HG03159 (cell line): ENCODE results near the gene RIPK4.
"Not testable (repeated sequence)": the region's sequence is repeated elsewhere in the genome, so short reads cannot be mapped to it uniquely, and the experiment has no call there.

ENCODE experiments used
- ATAC-seq: cut with Tn5 transposase; IDR thresholded peaks from one replicate; pipeline ENCODE4 v1.9.1; 2021; ENCODE audit warnings: mild to moderate bottlenecking, moderate library complexity; ENCODE audit not compliant: unreplicated experiment

Gene RIPK4

DNA sequence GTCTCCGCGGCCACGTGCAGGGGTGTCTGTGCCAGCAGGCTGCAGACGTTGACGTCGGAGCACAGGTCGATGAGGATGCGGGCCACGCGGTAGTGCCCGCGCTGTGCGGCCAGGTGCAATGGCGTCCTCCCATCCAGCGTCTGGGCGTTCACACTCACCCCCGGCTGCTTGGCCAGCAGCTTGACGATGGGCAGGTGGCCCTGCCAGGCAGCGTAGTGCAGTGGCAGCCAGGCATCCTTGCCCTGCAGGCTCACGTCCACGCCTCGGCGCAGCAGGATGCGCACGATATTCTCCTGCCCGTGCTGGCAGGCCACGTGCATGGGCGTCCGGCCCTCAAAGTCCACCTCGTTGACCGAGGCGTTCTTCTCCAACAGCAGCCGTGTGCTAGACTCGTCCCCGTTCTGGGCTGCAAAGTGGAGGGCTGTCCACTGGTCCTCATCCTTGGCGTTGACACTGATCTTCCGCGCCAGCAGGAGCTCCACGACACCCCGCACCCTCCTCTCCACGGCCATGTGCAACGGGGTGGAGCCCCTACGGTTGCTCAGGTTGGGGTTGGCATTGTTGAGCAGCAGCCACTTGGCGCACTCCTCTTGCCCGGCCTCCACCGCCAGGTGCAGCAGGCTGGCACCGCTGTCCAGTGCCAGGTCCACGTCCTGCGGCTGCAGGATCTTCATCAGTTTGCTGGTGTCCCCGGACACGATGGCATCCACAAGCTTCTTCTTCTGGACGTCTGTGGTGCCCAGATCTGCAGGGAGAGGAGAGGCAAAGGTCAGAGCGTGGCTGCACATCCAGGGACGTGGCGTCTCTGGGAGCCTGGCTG is 25.4 kb downstream of the RIPK4 start:
- no peak for ATAC-seq

DNA sequence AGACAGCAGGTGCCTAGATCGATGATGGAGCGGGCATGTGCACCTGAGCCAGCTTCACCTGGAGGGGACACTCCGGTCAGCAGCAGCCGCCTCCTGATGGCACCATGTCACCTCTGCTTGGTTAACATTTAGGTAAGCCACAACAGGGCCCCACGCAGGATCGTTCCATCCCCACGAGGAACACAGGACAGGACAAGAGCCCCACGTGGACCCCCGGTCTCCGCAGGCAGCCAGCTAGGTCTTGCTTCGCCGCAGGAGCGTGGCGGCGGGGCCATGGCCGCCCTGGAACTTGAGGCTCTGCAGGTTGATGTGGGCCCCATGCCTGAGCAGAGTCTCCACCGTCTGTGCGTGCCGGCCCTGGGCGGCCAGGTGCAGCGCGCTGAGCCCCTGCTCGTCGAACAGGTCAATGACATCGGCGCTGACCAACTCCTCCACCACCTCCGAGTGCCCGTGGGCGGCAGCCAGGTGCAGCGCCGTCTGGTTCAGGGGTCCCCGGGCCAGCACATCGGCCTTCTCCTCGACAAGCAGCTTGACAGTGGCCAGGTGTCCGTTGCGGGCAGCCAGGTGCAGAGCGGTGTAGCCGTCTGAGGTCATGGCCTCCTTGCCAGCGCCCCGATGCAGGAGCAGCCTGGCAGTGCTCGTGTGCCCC is 26.1 kb downstream of the RIPK4 start:
- no peak for ATAC-seq

DNA sequence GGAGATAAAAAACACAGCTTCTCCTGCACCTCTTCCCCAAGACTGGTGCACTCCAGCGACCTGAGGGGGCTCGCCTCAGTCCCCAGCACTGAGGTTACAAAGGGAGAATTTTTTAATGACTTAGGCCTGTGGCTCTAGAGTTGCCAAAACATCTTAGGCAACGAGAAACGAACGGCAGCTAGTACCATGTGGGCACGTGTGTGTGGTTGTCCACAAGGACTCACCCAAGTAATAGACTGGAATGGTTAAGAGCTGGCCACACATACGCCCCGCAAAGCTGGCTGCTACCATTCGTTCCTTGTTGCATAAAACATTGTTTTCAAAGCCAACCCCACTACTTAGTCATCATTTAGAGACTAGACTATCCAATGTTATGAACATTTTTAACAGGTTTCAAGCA is 26.9 kb downstream of the RIPK4 start:
- ATAC-seq: no peak

DNA sequence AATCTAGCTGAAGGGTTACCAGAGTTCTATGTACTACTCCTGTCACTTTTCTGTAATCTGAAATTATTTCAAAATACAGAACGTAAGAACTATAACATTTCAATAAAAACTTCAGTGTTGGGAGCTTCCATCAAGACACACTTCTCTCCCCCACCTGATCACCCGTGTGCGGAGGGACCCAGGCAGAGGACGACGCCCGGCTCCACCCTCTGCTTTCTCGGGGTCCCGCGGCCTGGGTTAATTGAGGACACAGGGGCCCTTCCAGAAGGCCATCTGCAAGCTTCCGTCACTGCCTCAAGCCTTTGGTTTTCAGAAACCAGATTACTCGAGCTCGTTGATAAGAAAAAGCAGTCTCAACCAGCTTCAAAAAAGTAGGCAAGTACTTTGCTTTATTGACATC is 27.8 kb downstream of the RIPK4 start:
- ATAC-seq: no peak

DNA sequence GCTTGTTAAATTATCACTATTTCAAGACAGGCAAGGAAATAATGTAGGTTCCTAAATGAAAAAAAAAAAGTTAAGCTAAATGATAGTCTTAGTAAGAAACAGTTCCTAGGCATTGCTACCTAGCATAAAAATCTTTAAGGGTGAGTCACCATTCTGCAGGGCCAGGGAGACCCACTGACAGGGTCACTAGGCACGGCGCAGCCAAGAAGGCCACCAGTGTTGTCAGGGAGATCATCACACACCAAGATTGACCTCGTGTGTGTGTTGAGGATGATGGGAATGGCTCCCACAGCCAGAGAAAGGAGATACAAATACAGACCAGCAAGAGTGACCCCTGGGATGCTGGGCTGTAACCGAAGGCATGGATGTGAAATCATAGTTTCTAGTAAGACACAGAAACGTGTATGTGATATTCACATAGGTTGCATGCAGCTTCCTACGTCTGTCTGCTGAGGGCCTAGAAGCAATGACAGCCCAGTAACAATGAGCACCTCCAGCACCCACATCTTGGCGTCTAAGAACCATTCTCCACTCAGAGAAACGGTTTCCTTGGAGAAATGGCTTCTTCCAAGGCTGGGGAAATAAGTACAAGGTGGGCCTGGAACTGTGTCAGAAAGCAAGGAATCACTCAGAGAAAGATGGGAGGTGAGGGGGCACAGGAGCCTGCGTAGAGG is 29.1 kb downstream of the RIPK4 start:
- no peak for ATAC-seq

DNA sequence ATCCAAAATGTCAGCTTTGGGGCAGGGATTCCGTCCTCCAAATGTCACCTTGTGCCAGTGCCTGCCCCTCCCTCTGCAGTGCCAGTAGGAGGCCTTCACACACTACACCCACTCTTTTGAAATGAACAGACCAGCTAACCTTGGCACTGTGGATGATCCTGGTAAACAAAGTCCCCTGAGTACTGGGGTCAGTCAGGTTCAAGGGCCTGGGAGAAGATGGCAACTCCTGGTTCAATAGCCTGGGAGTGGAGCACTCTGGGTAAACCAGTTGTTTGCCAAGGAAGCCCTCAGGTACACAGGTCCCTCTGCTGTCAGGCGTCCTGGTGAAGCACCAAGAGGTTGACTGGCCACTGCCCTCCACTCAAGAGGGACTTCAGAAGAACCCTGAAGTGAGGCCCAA is 30.4 kb downstream of the RIPK4 start:
- ATAC-seq: no peak

DNA sequence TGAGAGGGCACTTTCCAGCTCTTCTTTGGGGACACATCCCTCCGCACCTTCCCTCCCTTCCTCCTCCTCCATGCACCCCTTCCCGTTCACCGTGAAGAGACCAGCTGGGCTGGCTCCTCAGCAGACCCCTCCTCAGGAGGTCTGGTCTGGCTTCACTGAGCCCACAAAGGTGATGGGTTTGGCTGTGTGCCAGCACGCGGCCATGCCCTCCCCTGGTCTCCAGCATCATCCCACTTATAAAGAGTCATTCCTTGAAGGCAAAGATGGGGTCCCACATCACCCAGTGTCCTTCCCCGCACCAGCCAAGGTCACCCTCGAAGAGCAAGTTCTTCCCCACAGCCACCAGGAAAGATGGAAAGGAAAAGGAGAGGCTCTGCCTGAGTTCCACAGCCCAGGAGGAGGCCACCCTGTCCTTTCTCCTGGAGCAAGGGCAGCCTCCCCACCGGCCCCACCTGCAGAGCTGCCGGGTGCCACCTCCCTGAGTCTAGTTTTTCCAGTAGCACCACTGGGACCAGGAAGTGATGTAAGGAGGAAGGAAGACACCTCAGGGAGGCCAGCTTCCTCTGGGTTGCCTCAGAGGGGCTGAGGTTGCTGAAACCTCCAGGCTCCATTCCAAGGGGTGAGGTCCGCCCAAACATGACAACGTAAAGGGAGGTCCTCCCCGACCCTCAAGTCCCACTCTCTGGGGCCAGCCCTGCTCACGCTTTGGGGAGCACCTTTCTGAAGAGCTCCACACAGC is 32.7 kb downstream of the RIPK4 start:
- ATAC-seq: no peak

DNA sequence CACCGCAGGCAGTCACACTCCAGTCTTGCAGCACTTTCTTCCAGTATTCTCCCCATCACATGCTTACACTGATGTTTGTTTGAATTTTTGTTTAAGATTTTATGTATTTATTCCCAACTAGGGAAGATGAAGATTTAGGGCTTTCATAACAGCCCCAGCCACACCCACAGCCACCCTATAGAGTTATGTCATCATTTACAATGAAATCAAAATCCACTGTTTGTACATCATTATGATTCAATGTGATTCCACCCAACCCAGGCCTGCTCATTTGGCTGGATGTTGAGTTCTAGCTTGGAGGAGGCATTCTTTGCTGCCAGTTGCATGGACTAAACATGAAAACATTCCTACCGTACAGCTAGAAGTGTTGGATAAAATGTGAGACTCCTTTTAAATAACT is 35.8 kb downstream of the RIPK4 start:
- ATAC-seq: no peak

DNA sequence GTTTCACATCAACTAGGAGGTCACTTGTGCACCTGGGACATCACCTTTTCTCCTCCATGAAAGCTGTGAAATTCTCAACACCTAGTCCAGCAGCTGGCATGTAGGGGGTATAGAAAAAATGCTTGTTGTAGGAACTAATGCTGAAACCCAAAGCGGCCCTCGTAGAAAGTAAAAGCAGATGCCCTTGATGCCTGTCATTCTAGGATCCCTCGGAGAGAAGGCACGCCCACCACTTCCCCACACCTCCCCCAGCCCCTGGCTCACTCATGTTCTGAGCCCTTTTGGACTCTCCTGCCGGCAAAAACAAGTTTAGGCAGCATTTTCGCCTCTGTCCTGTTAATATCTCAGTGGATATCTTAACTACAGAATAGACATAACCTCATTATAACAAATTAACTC is 36.5 kb downstream of the RIPK4 start:
- ATAC-seq: no peak

DNA sequence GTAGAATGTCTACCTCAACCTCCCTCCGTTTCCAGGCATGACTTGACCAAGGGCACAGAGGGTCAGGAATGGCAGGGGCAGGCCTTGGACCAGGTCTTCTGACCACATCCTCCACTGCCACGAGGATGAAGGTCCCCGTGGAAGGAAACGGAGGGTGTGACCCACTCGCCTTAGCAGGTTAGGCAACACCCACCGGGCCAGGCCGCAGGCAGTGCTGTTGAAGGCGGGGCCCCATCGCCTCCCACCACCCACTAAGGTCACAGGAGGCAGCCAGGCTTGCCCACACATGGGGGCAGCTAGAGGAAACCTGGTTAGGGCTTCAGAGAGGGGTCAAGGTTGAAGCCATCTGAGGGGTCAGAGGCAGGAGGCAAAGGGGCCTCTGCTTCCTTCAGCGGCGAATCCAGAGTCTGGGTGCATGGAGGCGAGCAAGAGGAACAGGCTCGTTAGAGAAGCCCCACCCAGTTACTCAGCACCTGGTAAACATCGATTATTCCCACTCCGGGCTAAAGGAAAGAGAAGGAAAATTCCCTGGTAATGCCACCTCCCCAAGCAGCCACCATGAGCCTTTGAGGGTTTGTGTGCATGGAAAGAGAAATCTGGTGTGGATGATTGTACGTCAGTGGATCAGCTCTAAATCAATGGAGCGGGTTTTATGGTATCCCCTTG is 37.0 kb downstream of the RIPK4 start:
- ATAC-seq: no peak

DNA sequence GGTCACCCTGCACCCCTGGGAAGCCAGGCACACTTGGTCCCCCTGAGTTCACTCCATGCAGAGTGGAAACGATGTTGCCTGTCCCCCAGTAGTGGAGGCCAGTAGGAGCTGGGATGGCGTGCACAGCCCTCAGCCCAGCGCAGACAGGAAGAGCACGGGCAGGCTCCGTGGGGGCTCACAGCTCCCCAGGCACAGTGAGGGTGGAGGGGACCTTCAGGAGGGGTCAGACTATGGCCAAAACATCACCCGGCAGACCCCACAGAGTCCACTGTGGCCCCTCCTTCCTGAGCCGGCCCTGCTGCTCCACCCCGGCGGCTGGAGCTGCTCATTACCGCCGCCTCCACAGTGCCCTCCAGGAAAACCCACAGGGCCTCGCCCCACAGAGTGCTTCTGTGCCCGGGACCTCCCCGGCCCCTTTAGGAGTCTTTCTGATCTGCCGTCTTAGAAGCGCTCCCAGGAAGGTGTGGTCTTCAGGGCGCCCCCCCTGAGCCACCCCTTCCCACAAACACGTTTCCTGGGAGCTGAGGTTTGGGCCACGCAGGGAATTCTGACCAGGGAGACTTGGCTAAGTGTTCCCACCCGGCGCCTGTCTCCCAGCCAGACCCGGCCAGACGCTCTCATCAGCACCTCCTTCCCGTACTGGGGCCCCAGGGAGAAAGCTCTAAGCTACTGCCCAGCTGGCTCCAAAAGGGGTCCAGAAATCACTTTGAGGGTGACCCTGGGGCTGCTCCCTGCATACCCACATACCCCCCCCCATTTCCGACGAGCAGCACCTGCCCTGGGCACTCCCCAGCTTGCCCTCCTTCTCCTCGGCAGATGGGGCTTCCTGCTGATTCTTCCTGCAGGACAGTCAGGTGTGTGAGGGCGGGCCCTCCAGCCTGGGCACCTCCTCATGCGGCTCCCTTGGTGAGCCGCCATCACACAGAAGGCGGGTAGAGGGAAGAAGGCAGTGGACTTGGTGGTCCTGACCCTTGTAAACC is 38.8 kb downstream of the RIPK4 start:
- no peak for ATAC-seq

DNA sequence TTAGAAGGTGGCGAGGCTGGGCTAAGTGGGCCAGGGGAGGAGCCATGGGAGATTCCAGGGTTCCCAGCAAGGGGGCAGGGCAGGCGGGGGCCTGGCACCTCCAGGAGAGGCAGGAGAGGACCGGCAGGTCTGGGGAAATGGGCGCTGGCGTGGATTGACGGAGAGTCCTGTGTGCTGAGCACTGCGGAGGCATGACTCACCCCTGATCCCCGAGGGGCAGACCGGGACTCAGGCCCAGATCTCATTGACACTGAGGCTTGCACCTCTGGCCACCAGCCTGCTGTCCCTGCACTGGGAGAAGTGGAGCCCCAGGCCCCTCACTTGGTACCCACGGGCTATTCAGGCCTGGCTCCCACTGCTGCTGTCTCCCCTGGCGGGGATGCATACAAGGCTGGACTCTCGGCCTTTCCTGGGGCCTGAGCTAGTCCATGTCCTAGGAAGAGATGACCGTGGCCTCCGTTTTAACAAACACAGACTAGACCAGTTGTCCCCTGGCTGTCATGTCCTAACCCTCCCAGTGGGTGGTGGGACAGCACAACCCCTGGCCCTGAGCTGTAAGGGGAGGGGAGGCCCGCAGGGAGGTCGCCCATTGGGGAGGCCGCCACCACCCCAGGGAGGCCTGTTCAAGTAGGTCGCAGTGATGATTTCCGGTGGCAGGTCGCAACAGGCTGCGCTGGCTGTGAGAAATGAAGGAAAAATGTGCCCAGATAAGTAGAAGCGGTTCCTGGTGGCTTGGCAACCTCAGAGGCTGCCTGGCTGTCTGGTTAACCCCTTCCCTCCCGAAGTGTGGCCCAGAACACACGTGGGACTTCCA is 39.7 kb downstream of the RIPK4 start:
- ATAC-seq: no peak

DNA sequence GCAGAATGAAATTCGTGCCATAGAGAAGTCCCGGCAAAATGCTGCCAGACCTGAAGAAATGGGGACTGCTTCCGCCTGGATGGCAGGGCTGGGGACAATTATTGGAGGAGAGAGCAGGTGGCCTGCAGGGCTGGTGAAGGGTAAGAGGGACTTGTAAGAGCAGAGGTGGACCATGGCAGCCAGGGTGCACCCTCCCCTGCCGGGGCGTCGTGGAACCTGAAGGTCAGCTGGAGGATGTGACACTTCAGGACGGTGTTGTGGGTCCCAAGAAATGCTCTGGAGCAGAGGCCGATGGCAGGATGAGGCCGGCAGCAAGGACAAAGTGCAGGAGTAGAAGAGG is 40.3 kb downstream of the RIPK4 start:
- no peak for ATAC-seq

DNA sequence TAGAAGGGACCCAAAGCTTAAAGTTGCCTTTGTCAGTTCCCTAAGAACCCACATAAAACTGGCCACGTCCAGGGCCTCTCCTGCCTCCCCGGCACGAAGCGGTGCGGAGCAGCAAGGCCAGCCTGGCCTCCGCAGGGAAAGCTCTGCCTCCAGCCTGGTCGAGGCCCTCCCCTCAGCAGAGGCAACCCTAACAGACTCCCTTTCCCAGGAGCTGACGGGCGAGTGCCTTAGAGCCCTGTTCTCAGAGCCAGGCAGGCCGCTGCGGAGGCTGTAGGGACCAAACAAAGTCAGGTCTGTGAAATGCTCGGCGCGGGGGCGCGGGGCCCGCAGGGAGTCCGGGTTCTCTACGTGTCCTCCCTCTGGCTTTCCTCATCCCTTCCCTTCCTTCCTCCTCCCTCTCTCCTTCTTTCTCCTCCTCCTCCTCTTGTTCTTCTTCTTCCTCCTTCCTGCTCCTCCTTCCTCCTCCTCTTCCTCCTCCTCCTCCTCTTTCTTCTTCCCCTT is 40.7 kb downstream of the RIPK4 start:
- ATAC-seq: no peak

DNA sequence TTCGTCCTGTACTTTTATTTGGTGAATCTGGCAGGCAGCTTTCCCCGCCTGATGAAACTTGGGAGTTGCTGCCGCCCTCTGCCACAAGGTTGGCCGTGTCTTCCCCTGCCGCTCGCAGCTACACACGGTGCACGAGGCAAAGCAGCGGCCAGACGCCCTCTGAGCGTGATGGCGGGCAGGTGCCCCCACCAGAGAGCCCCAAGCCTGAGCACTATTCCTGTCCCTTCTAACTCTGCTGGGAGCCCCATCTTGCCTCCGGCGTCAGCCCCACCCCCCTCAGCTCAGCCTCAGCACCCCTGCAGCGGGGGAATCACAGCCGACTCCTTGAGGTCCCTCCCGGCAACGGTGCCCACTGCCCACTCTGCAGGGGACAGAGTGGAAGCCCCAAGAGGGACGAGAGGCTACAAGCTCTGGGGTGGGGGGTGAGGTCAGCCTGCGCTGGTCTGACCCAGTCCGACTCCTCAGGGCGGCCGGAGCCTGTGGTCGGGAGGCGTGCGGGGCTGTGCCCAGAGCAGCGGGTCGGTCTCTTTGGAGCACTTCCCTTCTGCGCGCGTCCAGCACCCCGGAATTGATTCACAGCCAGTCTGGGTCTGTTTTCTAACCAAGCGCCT is 41.3 kb downstream of the RIPK4 start:
- ATAC-seq: no peak

DNA sequence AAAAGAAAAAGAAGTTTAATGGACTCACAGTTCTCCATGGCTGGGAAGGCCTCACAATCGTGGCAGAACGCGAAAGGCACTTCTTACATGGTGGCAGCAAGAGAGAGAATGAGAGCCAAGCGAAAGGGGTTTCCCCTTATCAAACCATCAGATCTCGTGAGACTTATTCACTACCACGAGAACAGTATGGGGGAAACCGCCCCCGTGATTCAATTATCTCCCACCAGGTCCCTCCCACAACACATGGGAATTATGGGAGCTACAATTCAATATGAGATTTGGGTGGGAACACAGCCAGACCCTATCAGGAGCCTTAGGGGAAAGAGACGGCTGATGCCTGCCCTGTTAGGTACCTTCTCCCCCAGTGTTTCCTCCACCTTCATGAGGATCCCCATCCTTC is 43.0 kb downstream of the RIPK4 start:
- not testable (repeated sequence) for ATAC-seq

DNA sequence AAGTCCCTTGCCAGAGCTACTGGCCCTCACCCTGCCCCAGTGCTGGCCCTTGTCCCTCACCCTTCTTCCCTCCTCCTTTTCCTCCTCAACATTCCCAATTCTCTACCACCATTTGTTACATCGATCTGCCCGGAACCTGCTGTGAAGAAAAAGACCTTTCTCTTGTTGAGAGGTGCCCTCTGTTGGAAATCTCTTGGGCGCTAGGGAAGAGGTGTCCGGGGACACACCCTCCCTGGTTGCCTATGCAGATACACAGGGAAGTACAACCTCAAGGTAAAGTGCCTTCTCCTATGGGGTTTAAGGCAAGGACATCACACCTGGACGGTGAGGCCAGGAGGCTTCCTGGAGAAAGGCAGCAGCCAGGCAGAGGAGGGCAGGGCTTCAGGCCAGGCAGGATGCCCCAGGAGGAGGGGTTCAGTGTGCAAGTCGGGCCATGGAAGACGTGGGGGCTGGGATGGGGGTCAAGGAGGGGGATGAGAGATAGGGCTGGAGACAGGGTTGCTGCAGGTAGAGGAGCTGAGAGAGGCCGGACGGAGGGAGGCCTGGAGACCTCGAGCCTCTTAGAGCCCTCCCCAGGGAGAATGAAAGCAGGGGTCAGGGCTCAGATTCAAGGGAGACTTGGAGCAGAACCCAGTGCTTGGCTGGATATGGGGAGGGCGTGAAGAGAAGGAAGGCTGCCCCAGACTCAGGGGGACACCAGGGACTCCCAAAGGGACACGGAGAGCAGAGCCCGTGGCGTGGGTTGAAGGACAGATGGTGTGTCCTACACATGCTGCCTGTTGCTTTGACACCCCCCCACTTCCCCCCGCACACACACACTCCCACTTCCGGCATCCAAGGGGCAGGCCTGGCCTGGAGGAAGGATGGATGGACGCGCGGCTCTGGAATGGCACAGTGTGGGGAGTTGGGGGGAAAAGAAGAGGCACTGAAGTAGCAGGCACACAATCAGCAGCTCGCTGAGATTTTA is 44.5 kb downstream of the RIPK4 start:
- no peak for ATAC-seq
